CD14-positive monocyte (primary cell): Measurements from ENCODE around the gene MBD1. TPM values are rescaled to one million over a fixed set of nuclear protein-coding genes. Genes with fewer than 3 reads are reported as not detected.
A peak's percentile ranks its signal among the peaks of the same experiment; 100 is the strongest.

ENCODE experiments used
- DNase-seq, 3 donors: peaks; one replicate each; pipeline ENCODE4 v3.0.0-alpha.2; 2011 to 2022
- H2AFZ ChIP-seq: 2 replicates; pipeline ENCODE4 v1.6.0; 2012; ENCODE audit warnings: mild to moderate bottlenecking, low read depth, low read length, inconsistent platforms; ENCODE audit not compliant: insufficient read depth, poor library complexity, severe bottlenecking
- H3K27ac ChIP-seq, 2 donors: 1 replicate in 1 of 2; 2 replicates in 1 of 2; pipeline ENCODE4 v1.5.1; 2012 to 2013; ENCODE audit warnings: low read length in 2 of 2, control low read depth in 1 of 2, inconsistent platforms in 1 of 2, low read depth in 1 of 2, mild to moderate bottlenecking in 1 of 2
- H3K27me3 ChIP-seq, 2 donors: one replicate each; pipeline versions ENCODE4 v1.6.0 to v1.6.1; 2011 to 2013; ENCODE audit warnings: low read length in 2 of 2; ENCODE audit not compliant: control insufficient read depth in 2 of 2, insufficient read depth in 2 of 2
- H3K36me3 ChIP-seq, 2 donors: replicated peaks in 1 of 2; 1 replicate in 1 of 2; 2 replicates in 1 of 2; pipeline versions ENCODE4 v1.5.1 to v1.6.1; 2012 to 2013; ENCODE audit warnings: low read length in 2 of 2, control low read depth in 1 of 2, inconsistent platforms in 1 of 2, mild to moderate bottlenecking in 1 of 2; ENCODE audit not compliant: insufficient read depth in 2 of 2, control insufficient read depth in 1 of 2
- H3K4me1 ChIP-seq, 2 donors: 1 replicate in 1 of 2; 2 replicates in 1 of 2; pipeline versions ENCODE4 v1.5.1 to v1.6.1; 2012 to 2013; ENCODE audit warnings: low read length in 2 of 2, control low read depth in 1 of 2, inconsistent platforms in 1 of 2, mild to moderate bottlenecking in 1 of 2, moderate library complexity in 1 of 2; ENCODE audit not compliant: insufficient read depth in 2 of 2, control insufficient read depth in 1 of 2
- H3K4me2 ChIP-seq: replicated peaks from 2 replicates; pipeline ENCODE3; 2012; ENCODE audit warnings: low read length, moderate library complexity, mild to moderate bottlenecking; ENCODE audit not compliant: poor library complexity, severe bottlenecking; ENCODE audit errors: extremely low read depth
- H3K4me3 ChIP-seq, 3 experiments: fragments of 200-600 bp in 1 of 3; sonication (generic) in 1 of 3; replicated peaks in 1 of 3; 1 replicate in 2 of 3; 2 replicates in 1 of 3; pipeline ENCODE4 v1.5.1; 2011 to 2013; ENCODE audit warnings: low read length in 3 of 3, mild to moderate bottlenecking in 3 of 3, control low read depth in 2 of 3, low read depth in 2 of 3, inconsistent platforms in 1 of 3, moderate library complexity in 1 of 3
- H3K79me2 ChIP-seq: 2 replicates; pipeline ENCODE4 v1.6.0; 2012; ENCODE audit warnings: mild to moderate bottlenecking, control low read depth, inconsistent platforms, low read length, moderate library complexity; ENCODE audit not compliant: insufficient read depth
- H3K9ac ChIP-seq: 2 replicates; pipeline ENCODE4 v1.6.0; 2017; ENCODE audit warnings: low read length, mild to moderate bottlenecking; ENCODE audit not compliant: insufficient read depth, poor library complexity, severe bottlenecking
- H3K9me3 ChIP-seq, 2 donors: replicated peaks in 1 of 2; 1 replicate in 1 of 2; 2 replicates in 1 of 2; pipeline versions ENCODE4 v1.5.1 to v1.6.1; 2012 to 2013; ENCODE audit warnings: low read length in 2 of 2, control low read depth in 1 of 2; ENCODE audit not compliant: control insufficient read depth in 1 of 2, insufficient read depth in 1 of 2
- H4K20me1 ChIP-seq: 2 replicates; pipeline ENCODE4 v1.6.0; 2012; ENCODE audit warnings: mild to moderate bottlenecking, low read length, control low read depth, moderate library complexity; ENCODE audit not compliant: insufficient read depth
- H3K27ac Mint-ChIP-seq, 7 donors: one replicate each; pipeline ENCODE4 v1.8.0; 2020; ENCODE audit warnings: mild to moderate bottlenecking in 7 of 7, mixed read lengths in 7 of 7, moderate library complexity in 6 of 7, inconsistent platforms in 2 of 7
- H3K27me3 Mint-ChIP-seq, 3 donors: one replicate each; pipeline ENCODE4 v1.8.0; 2021 to 2022; ENCODE audit warnings: low read depth in 3 of 3, mild to moderate bottlenecking in 3 of 3, mixed read lengths in 3 of 3, moderate library complexity in 3 of 3, inconsistent platforms in 1 of 3
- H3K36me3 Mint-ChIP-seq, 2 donors: one replicate each; pipeline ENCODE4 v1.8.0; 2020; ENCODE audit warnings: mixed read lengths in 2 of 2, inconsistent platforms in 1 of 2, mild to moderate bottlenecking in 1 of 2
- H3K4me1 Mint-ChIP-seq: one replicate; pipeline ENCODE4 v1.8.0; 2020; ENCODE audit warnings: mild to moderate bottlenecking, mixed read lengths
- H3K4me3 Mint-ChIP-seq, 2 donors: one replicate each; pipeline ENCODE4 v1.8.0; 2020; ENCODE audit warnings: mild to moderate bottlenecking in 2 of 2, mixed read lengths in 2 of 2, moderate library complexity in 1 of 2
- H3K9me3 Mint-ChIP-seq, 7 donors: one replicate each; pipeline ENCODE4 v1.8.0; 2020 to 2022; ENCODE audit warnings: mixed read lengths in 7 of 7, mild to moderate bottlenecking in 6 of 7, moderate library complexity in 6 of 7, inconsistent platforms in 2 of 7
- CTCF ChIP-seq: fragments of 200-600 bp; IDR thresholded peaks from one replicate; pipeline ENCODE4 v1.8.0; 2022; ENCODE audit warnings: antibody characterized with exemption, mild to moderate bottlenecking
- WGBS: methylation state at CpG from one replicate; pipeline ENCODE4 v1.1.5; 2013; ENCODE audit warnings: missing lambda C conversion rate; ENCODE audit not compliant: insufficient coverage; 5-methylcytosine and 5-hydroxymethylcytosine counted together
- intact Hi-C, 2 donors: fragments of 100-400 bp; cut with micrococcal nuclease; formaldehyde crosslinking; loops; one replicate each; pipeline versions ENCODE4 v1.15.0 to v1.15.1; 2023
- polyA plus RNA-seq, 3 donors: library from polyadenylated mRNA; depleted of rRNA in 1 of 3; unstranded in 2 of 3; stranded (reverse) in 1 of 3; fragments of 300-500 nt in 2 of 3; fragments of >200 nt in 1 of 3; fragmentation: Illumina TruSeq in 2 of 3; gene quantifications; 1 replicate in 2 of 3; 2 replicates in 1 of 3; pipeline ENCODE4 v1.2.3, GENCODE V29; 2012 to 2021

MBD1 gene
- polyA plus RNA-seq, 3 donors = 13.2 to 88.6 (median 17.4) TPM

DNA sequence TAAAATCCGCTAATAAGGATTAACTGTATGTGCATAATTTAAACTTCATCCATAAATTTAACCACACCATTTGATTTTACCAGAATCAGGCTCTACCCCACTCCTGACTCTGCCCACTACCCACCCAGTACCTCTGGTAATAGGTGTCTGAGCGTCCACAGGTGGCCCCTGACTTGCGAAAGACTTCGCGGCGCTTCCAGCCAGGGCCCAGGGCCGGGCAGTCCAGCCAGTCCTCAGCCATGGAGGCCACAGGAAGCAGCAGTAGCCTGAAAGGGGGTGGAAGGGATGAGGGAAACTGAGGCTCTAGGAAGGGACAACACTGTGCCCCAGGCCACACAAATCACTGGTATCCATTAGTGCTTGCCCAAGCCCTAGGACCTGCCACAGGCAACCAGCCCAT, 1.6 kb downstream of the MBD1 start:
- no peak overlapping the region for H3K4me3 Mint-ChIP-seq
- no peaks in the 10 kb centered on the region for H3K27me3 ChIP-seq
- H2AFZ ChIP-seq = no peak overlapping the region
- H3K9me3 ChIP-seq = no peaks in the 10 kb centered on the region
- peaks cover 36% of the 10 kb centered on the region for H3K79me2 ChIP-seq
- peaks cover 21 to 39% of the 10 kb centered on the region in 2 donors for H3K4me1 ChIP-seq
- no peak for DNase-seq
- peak overlapping the region; percentile 9 for H3K9ac ChIP-seq
- intact Hi-C loops = loop anchor here (5.0 to 10.0 kb wide), 3 partner anchors 78 to 785 kb away; partner anchors contain the start of genes SKA1 (in 2 of the 2) and RPL17 (in 1 of the 2)
- peak overlapping the region; percentile 77 for H3K4me2 ChIP-seq
- no peaks in the 10 kb centered on the region for H4K20me1 ChIP-seq
- peaks cover 51 to 76% of the 10 kb centered on the region in 2 donors for H3K36me3 ChIP-seq
- no peak for TF ChIP-seq CTCF
- peaks cover 37% of the 10 kb centered on the region for H3K4me1 Mint-ChIP-seq
- WGBS = 96% methylated on average over 6 of the region's 7 CpGs
- H3K4me3 ChIP-seq = peak overlapping the region in 1 of 3 experiments; percentile 86
- H3K27ac ChIP-seq = peak overlapping the region in 1 of 2 donors; percentile 86
- H3K9me3 Mint-ChIP-seq = peaks cover 0 to 2% (median 0%) of the 10 kb centered on the region in 7 donors
- peaks cover 0 to 2% (median 0%) of the 10 kb centered on the region in 3 donors for H3K27me3 Mint-ChIP-seq
- H3K36me3 Mint-ChIP-seq = peaks cover 57 to 61% of the 10 kb centered on the region in 2 donors
- peak overlapping the region in 3 of 7 donors; percentile 51 to 98 (median 96) for H3K27ac Mint-ChIP-seq

GRCh38 chr18:50277942-50278341, 3.4 kb downstream of the MBD1 start:
- H3K4me3 Mint-ChIP-seq = no peak overlapping the region
- Histone ChIP-seq H4K20me1 (no peaks in the 10 kb centered on the region), H3K4me3 (no peak overlapping the region), H3K27me3 (no peaks in the 10 kb centered on the region), H3K9me3 (no peaks in the 10 kb centered on the region), H3K9ac (no peak overlapping the region), H3K4me1 (peaks cover 19 to 25% of the 10 kb centered on the region in 2 donors), H3K27ac (no peak overlapping the region), H2AFZ (no peak overlapping the region), H3K79me2 (peaks cover 36% of the 10 kb centered on the region), H3K36me3 (peaks cover 56 to 76% of the 10 kb centered on the region in 2 donors), H3K4me2 (no peak overlapping the region)
- no peak for DNase-seq
- intact Hi-C loops = no loop called here
- no peak overlapping the region for H3K27ac Mint-ChIP-seq
- H3K27me3 Mint-ChIP-seq = no peaks in the 10 kb centered on the region
- TF ChIP-seq CTCF = no peak
- H3K36me3 Mint-ChIP-seq = peaks cover 58 to 61% of the 10 kb centered on the region in 2 donors
- peaks cover 0 to 2% (median 0%) of the 10 kb centered on the region in 7 donors for H3K9me3 Mint-ChIP-seq
- peaks cover 24% of the 10 kb centered on the region for H3K4me1 Mint-ChIP-seq
- 100% methylated on average over 1 of the region's 6 CpGs for WGBS
